Measurements from ENCODE around the gene ART3. TPM values are rescaled to one million over a fixed set of nuclear protein-coding genes. Genes with fewer than 3 reads are reported as not detected.
A peak's percentile ranks its signal among the peaks of the same experiment; 100 is the strongest.

The ART3 gene
- total RNA-seq, 2 experiments from 2014 or later, result not detected

GRCh38 chr4:76087007-76087769, 12.7 kb downstream of the ART3 start:
- H3K27ac Mint-ChIP-seq, result no peak overlapping the region
- no peak overlapping the region for H3K4me3 ChIP-seq (ENCODE audit: low read length)
- H3K9me3 Mint-ChIP-seq, result no peaks in the 10 kb centered on the region
- H3K9me3 ChIP-seq (ENCODE audit: control insufficient read depth in 1 of 2, insufficient read depth in 1 of 2, low read length in 2 of 2), result no peaks in the 10 kb centered on the region
- TF ChIP-seq, protein P1, sequence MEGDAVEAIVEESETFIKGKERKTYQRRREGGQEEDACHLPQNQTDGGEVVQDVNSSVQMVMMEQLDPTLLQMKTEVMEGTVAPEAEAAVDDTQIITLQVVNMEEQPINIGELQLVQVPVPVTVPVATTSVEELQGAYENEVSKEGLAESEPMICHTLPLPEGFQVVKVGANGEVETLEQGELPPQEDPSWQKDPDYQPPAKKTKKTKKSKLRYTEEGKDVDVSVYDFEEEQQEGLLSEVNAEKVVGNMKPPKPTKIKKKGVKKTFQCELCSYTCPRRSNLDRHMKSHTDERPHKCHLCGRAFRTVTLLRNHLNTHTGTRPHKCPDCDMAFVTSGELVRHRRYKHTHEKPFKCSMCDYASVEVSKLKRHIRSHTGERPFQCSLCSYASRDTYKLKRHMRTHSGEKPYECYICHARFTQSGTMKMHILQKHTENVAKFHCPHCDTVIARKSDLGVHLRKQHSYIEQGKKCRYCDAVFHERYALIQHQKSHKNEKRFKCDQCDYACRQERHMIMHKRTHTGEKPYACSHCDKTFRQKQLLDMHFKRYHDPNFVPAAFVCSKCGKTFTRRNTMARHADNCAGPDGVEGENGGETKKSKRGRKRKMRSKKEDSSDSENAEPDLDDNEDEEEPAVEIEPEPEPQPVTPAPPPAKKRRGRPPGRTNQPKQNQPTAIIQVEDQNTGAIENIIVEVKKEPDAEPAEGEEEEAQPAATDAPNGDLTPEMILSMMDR (IDR thresholded peaks at IDR 0.05), result no peak
- POLR2A ChIA-PET, result interaction anchor here (0.7 to 1.0 kb wide), 2 partner anchors 64 to 574 kb away, joined by 3 read pairs; partner anchors contain the start of gene CXCL10
- DNase-seq (peak in 1 of 14 experiments; percentile 12), ATAC-seq (ENCODE audit: poor library complexity) (no peak)
- no peaks in the 10 kb centered on the region for H3K4me1 ChIP-seq (ENCODE audit: insufficient read depth, low read length)
- CTCF ChIA-PET, result no interaction called here
- no peak overlapping the region for H3K27ac ChIP-seq (ENCODE audit: low read depth in 1 of 2, low read length in 2 of 2)
- no peaks in the 10 kb centered on the region for H3K36me3 ChIP-seq (ENCODE audit: insufficient read depth, low read length)
- H3K27me3 Mint-ChIP-seq, result no peaks in the 10 kb centered on the region
- no peaks in the 10 kb centered on the region for H3K36me3 Mint-ChIP-seq (ENCODE audit: low read depth)
- H3K4me1 Mint-ChIP-seq (ENCODE audit: low read depth), result peaks cover 4% of the 10 kb centered on the region
- H3K27me3 ChIP-seq (ENCODE audit: control insufficient read depth in 1 of 2, insufficient read depth in 2 of 2, low read length in 2 of 2), result peaks cover 0 to 3% of the 10 kb centered on the region in 2 experiments
- intact Hi-C loops (cut with DNase I, micrococcal nuclease), result no loop called here
- no peak overlapping the region for H3K4me3 Mint-ChIP-seq

- no peak for DNase-seq
- Histone ChIP-seq H3K27me3 (ENCODE audit: control insufficient read depth in 1 of 2, insufficient read depth in 2 of 2, low read length in 2 of 2) (peaks cover 0 to 3% of the 10 kb centered on the region in 2 experiments), H3K4me1 (ENCODE audit: insufficient read depth, low read length) (no peaks in the 10 kb centered on the region), H3K36me3 (ENCODE audit: insufficient read depth, low read length) (no peaks in the 10 kb centered on the region), H3K27ac (ENCODE audit: low read depth in 1 of 2, low read length in 2 of 2) (no peak overlapping the region), H3K4me3 (ENCODE audit: low read length) (no peak overlapping the region), H3K9me3 (ENCODE audit: control insufficient read depth in 1 of 2, insufficient read depth in 1 of 2, low read length in 2 of 2) (no peaks in the 10 kb centered on the region)
- Mint-ChIP-seq H3K27ac (no peak overlapping the region), H3K36me3 (ENCODE audit: low read depth) (no peaks in the 10 kb centered on the region), H3K27me3 (no peaks in the 10 kb centered on the region), H3K9me3 (no peaks in the 10 kb centered on the region), H3K4me1 (ENCODE audit: low read depth) (peaks cover 4% of the 10 kb centered on the region), H3K4me3 (no peak overlapping the region)
- ATAC-seq (ENCODE audit: poor library complexity), result no peak
- ChIA-PET CTCF (no interaction called here), POLR2A (no interaction called here)
- TF ChIP-seq, protein P1 (IDR thresholded peaks at IDR 0.05), result no peak
- intact Hi-C loops (cut with DNase I, micrococcal nuclease), result no loop called here
Measured at GRCh38 chr4:76088719-76089118, 14.2 kb downstream of the ART3 start.

GRCh38 chr4:76090241-76090691, 15.8 kb downstream of the ART3 start:
- peak; percentile 77 for ATAC-seq (ENCODE audit: poor library complexity)

More at GRCh38 chr4:76090241-76090691, 15.8 kb downstream of the ART3 start:
- peaks cover 0 to 3% of the 10 kb centered on the region in 2 experiments for H3K27me3 ChIP-seq (ENCODE audit: control insufficient read depth in 1 of 2, insufficient read depth in 2 of 2, low read length in 2 of 2)
- no peak overlapping the region for H3K4me3 Mint-ChIP-seq
- DNase-seq, result peak in 3 of 14 experiments; percentile 44 to 72 (median 62)
- intact Hi-C loops (cut with DNase I, micrococcal nuclease), result no loop called here
- no peak overlapping the region for H3K27ac Mint-ChIP-seq
- H3K4me1 ChIP-seq (ENCODE audit: insufficient read depth, low read length), result no peaks in the 10 kb centered on the region
- no peaks in the 10 kb centered on the region for H3K36me3 ChIP-seq (ENCODE audit: insufficient read depth, low read length)
- POLR2A ChIA-PET, result no interaction called here
- H3K27me3 Mint-ChIP-seq, result no peaks in the 10 kb centered on the region
- H3K9me3 ChIP-seq (ENCODE audit: control insufficient read depth in 1 of 2, insufficient read depth in 1 of 2, low read length in 2 of 2), result no peaks in the 10 kb centered on the region
- H3K9me3 Mint-ChIP-seq, result no peaks in the 10 kb centered on the region
- no peaks in the 10 kb centered on the region for H3K36me3 Mint-ChIP-seq (ENCODE audit: low read depth)
- H3K27ac ChIP-seq (ENCODE audit: low read depth in 1 of 2, low read length in 2 of 2), result no peak overlapping the region
- TF ChIP-seq, protein P1 (IDR thresholded peaks at IDR 0.05), result no peak
- peaks cover 4% of the 10 kb centered on the region for H3K4me1 Mint-ChIP-seq (ENCODE audit: low read depth)
- no peak overlapping the region for H3K4me3 ChIP-seq (ENCODE audit: low read length)
- CTCF ChIA-PET, result no interaction called here

Data from CD4-positive, alpha-beta T cell (primary cell).